Measurements from ENCODE around the gene OTOGL. TPM values are rescaled to one million over a fixed set of nuclear protein-coding genes. Genes with fewer than 3 reads are reported as not detected.

Gene OTOGL
- polyA plus RNA-seq, 3 donors = not detected

DNA sequence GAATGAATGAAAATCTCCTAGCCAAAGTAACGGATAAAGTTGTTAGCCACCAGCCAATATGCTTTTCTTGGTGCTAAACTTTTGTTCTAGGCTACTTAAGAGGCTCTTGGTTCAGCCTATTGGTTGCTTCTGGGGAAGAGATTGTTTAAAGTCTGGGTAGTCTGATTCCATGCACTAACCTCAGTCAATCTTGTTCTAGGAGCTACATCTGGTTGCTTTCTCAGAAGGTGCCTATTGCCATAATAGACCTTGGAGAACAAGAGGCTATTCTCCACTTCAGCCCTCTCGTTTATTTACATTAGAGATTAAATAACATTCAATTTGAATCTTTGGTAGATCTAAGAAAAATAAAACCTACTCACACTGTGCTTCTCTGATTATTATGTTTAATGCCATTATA is 40.8 kb upstream of the OTOGL start:
- Histone ChIP-seq H4K20me1 (ENCODE audit: insufficient read depth, low read length) (no peaks in the 10 kb centered on the region), H3K79me2 (ENCODE audit: insufficient read depth, low read length) (no peaks in the 10 kb centered on the region), H3K36me3 (replicated peaks in 1 of 2; ENCODE audit: control insufficient read depth in 1 of 2, insufficient read depth in 2 of 2, low read length in 2 of 2) (no peaks in the 10 kb centered on the region), H3K4me1 (ENCODE audit: control insufficient read depth in 1 of 2, insufficient read depth in 2 of 2, low read length in 2 of 2) (no peaks in the 10 kb centered on the region), H3K4me2 (replicated peaks; ENCODE audit: extremely low read depth, low read length, poor library complexity, severe bottlenecking) (no peak overlapping the region), H3K27ac (ENCODE audit: low read depth in 1 of 2, low read length in 2 of 2) (no peak overlapping the region), H3K9me3 (replicated peaks in 1 of 2; ENCODE audit: control insufficient read depth in 1 of 2, insufficient read depth in 1 of 2, low read length in 2 of 2) (no peaks in the 10 kb centered on the region), H3K9ac (ENCODE audit: insufficient read depth, low read length, poor library complexity, severe bottlenecking) (no peak overlapping the region), H3K4me3 (replicated peaks in 1 of 3; ENCODE audit: low read depth in 2 of 3, low read length in 3 of 3) (no peak overlapping the region), H2AFZ (ENCODE audit: insufficient read depth, low read depth, low read length, poor library complexity, severe bottlenecking) (no peak overlapping the region), H3K27me3 (ENCODE audit: control insufficient read depth in 2 of 2, insufficient read depth in 2 of 2, low read length in 2 of 2) (no peaks in the 10 kb centered on the region)
- Mint-ChIP-seq H3K9me3 (peaks cover 0 to 4% (median 0%) of the 10 kb centered on the region in 7 donors), H3K36me3 (no peaks in the 10 kb centered on the region), H3K27ac (no peak overlapping the region), H3K4me3 (no peak overlapping the region), H3K27me3 (ENCODE audit: low read depth in 3 of 3) (no peaks in the 10 kb centered on the region), H3K4me1 (no peaks in the 10 kb centered on the region)
- DNase-seq = no peak
- intact Hi-C loops (cut with micrococcal nuclease) = no loop called here
- no peak for TF ChIP-seq CTCF (IDR thresholded peaks at IDR 0.05)
- WGBS (ENCODE audit: insufficient coverage) = no CpG with 5 or more reads among the region's 2 CpGs

- no CpG with 5 or more reads among the region's 1 CpG for WGBS (ENCODE audit: insufficient coverage)
- intact Hi-C loops (cut with micrococcal nuclease) = no loop called here
- Mint-ChIP-seq H3K27ac (no peak overlapping the region), H3K4me3 (no peak overlapping the region), H3K4me1 (no peaks in the 10 kb centered on the region), H3K27me3 (ENCODE audit: low read depth in 3 of 3) (no peaks in the 10 kb centered on the region), H3K9me3 (peaks cover 0 to 4% (median 0%) of the 10 kb centered on the region in 7 donors), H3K36me3 (no peaks in the 10 kb centered on the region)
- no peaks in the 10 kb centered on the region for H3K79me2 ChIP-seq (ENCODE audit: insufficient read depth, low read length)
- no peak overlapping the region for H3K4me3 ChIP-seq (replicated peaks in 1 of 3; ENCODE audit: low read depth in 2 of 3, low read length in 3 of 3)
- DNase-seq = no peak
- TF ChIP-seq CTCF (IDR thresholded peaks at IDR 0.05) = no peak
- H3K4me1 ChIP-seq (ENCODE audit: control insufficient read depth in 1 of 2, insufficient read depth in 2 of 2, low read length in 2 of 2) = no peaks in the 10 kb centered on the region
- no peaks in the 10 kb centered on the region for H3K36me3 ChIP-seq (replicated peaks in 1 of 2; ENCODE audit: control insufficient read depth in 1 of 2, insufficient read depth in 2 of 2, low read length in 2 of 2)
- H3K4me2 ChIP-seq (replicated peaks; ENCODE audit: extremely low read depth, low read length, poor library complexity, severe bottlenecking) = no peak overlapping the region
- no peaks in the 10 kb centered on the region for H4K20me1 ChIP-seq (ENCODE audit: insufficient read depth, low read length)
- no peak overlapping the region for H3K9ac ChIP-seq (ENCODE audit: insufficient read depth, low read length, poor library complexity, severe bottlenecking)
- no peaks in the 10 kb centered on the region for H3K27me3 ChIP-seq (ENCODE audit: control insufficient read depth in 2 of 2, insufficient read depth in 2 of 2, low read length in 2 of 2)
- H2AFZ ChIP-seq (ENCODE audit: insufficient read depth, low read depth, low read length, poor library complexity, severe bottlenecking) = no peak overlapping the region
- H3K27ac ChIP-seq (ENCODE audit: low read depth in 1 of 2, low read length in 2 of 2) = no peak overlapping the region
- H3K9me3 ChIP-seq (replicated peaks in 1 of 2; ENCODE audit: control insufficient read depth in 1 of 2, insufficient read depth in 1 of 2, low read length in 2 of 2) = no peaks in the 10 kb centered on the region
Measured at GRCh38 chr12:80059102-80059501, 40.2 kb upstream of the OTOGL start.
